ENCODE measurements around the gene PROKR2.

PROKR2 gene

GRCh38 chr20:5290596-5290995 lies 26.2 kb downstream of the PROKR2 start:
- no peak for DNase-seq (ENCODE audit: low read depth in 2 of 2, low spot score in 1 of 2)

GRCh38 chr20:5282561-5282960 lies 34.2 kb downstream of the PROKR2 start:
- DNase-seq (ENCODE audit: low read depth in 2 of 2, low spot score in 1 of 2), result no peak

GRCh38 chr20:5279661-5280060 lies 37.1 kb downstream of the PROKR2 start:
- DNase-seq (ENCODE audit: low read depth in 2 of 2, low spot score in 1 of 2), result no peak

GRCh38 chr20:5272268-5272667 lies 44.5 kb downstream of the PROKR2 start:
- DNase-seq (ENCODE audit: low read depth in 2 of 2, low spot score in 1 of 2), result no peak

GRCh38 chr20:5270603-5271002 lies 46.2 kb downstream of the PROKR2 start:
- DNase-seq (ENCODE audit: low read depth in 2 of 2, low spot score in 1 of 2), result no peak

- no peak for DNase-seq (ENCODE audit: low read depth in 2 of 2, low spot score in 1 of 2)
Measured at GRCh38 chr20:5268449-5268848, 48.3 kb downstream of the PROKR2 start.

GRCh38 chr20:5267092-5267491 lies 49.7 kb downstream of the PROKR2 start:
- no peak for DNase-seq (ENCODE audit: low read depth in 2 of 2, low spot score in 1 of 2)
